Measurements from ENCODE around the gene SLC9A9.

SLC9A9 gene

GRCh38 chr3:143382816-143383215 is 465.5 kb downstream of the SLC9A9 start:
- no peak for DNase-seq

- DNase-seq = no peak
These were observed 467.8 kb downstream of the SLC9A9 start for GRCh38 chr3:143380449-143380848.

GRCh38 chr3:143375698-143376097 is 472.6 kb downstream of the SLC9A9 start:
- DNase-seq = no peak

DNA sequence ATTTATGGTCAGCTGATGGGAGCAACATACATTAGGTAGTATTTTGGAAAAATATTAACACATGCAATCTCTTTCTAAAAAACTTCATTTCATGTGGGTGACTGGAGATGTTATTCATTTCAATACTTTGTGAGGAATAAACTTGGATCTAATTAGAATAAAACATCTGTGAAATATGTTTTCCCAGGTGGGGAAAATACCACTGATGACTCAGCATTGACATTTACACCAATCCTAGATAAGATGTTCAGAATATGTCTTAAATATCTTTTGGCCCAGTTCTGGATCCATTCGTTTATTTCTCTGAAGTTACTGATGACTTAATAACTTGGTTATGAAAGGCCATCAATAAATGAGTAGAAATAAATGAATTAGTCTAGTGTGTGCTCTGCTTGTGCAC is 481.1 kb downstream of the SLC9A9 start:
- DNase-seq = no peak

GRCh38 chr3:143366672-143367071 is 481.6 kb downstream of the SLC9A9 start:
- DNase-seq = no peak

DNA sequence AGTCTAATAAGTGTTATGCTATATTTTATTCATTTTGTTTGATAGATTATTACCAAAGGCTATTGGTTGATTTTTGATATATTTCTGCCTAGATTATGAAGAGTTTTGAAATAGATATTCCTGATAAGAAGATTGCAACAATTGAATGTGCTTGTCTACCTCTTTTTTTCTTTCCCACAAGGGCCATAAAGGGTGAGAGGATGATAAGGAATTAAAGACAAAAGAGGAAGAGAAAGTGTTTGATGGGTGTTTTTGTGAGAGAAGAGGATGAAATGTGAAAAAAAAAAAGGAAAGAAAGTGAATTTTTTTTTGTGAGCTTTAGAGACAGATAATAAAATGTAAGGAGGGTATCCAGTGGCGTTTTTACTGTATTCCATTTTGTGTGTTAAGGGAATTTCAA is 484.3 kb downstream of the SLC9A9 start:
- DNase-seq = no peak

DNA sequence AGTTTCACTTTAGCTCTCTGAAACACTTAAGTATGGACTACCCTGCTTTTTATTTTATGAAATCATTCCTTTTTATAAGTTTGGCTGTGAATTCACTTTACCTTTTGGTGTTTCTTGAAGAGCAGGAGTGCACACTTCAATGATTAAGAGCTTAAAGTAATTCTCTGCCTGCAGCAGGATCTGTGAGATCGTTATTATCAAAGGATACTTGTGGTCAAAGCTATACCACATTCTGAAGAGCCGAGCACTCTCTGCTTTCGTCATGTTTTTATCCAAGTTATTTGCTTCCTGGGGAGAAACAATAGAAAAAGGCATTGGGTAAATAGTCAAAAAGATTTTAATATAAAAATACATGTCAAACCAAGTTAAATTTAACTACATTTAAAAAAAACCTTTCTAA is 485.0 kb downstream of the SLC9A9 start:
- peak; percentile 28 for DNase-seq

DNA sequence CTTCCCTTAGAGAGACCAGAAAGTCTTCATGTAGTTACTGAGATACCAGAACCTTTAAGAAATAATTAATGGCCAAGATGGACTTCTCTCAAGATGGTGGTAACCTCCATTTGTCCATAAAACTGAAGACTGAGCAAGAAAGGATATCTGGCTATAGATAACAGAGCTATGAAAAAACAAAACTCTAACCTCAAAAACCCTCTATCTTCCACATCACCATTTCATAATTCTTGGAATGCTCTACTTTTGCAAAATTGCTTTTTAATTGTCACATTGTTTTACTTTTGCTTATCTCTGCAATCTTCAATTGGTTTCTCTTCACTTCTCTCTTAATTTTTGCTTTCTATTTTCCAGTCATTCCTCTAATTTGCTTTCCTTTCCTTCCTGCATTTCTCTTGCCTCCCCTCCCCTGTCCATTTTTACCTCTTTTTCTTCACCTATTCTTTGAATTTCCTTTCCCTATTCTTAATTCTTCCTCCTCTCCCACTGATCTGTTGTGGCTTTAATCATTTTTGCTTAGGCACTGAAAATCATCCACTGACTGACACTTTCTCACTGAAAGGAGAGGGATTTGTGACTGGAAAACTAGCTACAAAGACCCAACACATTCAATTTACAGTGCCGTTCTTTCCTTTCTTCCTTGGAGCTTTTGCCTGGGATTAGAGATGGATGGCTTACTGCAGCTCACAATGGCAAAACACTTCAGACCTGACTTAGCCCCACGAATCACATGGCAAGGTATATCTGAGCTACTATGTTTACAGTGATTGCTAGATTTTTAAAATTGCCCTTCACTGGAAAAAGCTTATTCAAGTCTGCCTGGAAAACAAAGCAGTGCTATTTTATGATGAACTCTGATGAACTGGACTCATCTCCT is 485.9 kb downstream of the SLC9A9 start:
- no peak for DNase-seq

- DNase-seq = no peak
These were observed 486.7 kb downstream of the SLC9A9 start for GRCh38 chr3:143361589-143361988.

- DNase-seq = no peak
These were observed 488.0 kb downstream of the SLC9A9 start for GRCh38 chr3:143360244-143360643.

DNA sequence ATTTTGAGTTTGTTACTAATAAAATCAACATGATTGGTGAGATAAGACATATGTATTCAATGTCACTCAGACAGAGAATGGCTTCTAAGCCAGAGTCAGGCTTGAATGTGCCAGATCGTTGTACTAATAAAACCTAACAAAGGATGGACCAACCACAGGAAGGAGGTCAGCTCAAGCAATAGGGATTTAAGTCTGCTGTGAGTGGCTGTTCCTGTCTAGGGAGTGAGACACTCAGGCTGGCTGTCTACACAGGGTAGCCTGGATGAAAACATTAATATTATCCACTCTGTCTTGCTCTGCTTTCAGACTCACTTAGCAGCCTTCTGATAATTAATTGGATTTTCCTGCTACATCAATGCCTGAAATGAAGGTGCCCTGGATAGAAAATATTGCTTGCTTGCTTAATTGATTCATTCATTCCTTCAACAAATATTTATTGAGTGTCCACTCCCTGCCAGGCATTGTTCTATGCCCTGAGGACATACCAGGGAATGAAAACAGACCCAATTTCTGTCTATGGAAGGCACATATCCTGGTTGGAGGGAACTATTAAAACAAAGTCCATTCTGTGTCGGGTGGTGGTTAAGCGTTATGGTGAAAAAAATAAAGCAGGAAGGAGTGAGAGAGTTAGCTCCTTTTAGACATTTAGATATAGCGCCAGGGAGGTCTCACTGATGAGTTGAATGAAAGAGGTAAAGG is 489.3 kb downstream of the SLC9A9 start:
- DNase-seq = no peak

GRCh38 chr3:143358155-143358792 is 490.0 kb downstream of the SLC9A9 start:
- no peak for DNase-seq

GRCh38 chr3:143357700-143358099 is 490.6 kb downstream of the SLC9A9 start:
- no peak for DNase-seq

DNA sequence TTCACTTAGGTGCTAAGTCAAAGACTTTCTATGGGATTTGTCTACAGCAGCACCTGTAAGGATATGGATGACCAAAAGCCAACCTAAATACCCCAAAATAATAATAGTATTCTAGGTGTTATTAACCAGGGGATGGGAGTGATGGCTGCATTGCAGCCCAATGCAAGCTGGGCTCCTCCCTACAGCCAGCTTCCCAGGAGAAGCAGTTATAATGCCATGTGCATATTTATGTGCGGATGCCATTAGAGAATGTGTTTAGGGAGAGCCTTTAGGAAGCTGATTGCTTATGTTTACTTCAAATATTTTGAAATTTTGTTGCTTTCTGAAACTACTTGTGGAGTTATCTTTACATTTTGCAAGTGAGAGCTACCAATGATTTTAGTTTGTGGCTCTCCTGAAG is 491.4 kb downstream of the SLC9A9 start:
- DNase-seq = no peak

DNA sequence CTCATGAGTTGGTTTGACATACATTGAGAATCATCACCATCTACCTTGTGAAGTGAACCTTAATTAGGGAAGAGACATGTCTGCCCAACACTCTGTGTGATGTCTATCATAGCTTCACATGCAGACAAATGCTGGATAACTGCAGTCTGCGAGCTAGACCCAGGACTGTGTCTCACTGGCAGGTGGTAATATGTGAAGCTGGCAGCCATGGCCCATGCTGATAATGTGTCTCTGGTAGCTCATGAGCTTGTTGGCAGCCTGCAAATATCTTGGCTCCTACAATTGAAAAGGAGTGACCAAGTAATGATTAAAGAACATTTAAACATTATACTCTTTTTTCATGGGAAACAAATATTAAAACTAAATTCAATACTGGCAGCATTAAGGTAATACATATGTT is 493.9 kb downstream of the SLC9A9 start:
- DNase-seq = no peak

DNA sequence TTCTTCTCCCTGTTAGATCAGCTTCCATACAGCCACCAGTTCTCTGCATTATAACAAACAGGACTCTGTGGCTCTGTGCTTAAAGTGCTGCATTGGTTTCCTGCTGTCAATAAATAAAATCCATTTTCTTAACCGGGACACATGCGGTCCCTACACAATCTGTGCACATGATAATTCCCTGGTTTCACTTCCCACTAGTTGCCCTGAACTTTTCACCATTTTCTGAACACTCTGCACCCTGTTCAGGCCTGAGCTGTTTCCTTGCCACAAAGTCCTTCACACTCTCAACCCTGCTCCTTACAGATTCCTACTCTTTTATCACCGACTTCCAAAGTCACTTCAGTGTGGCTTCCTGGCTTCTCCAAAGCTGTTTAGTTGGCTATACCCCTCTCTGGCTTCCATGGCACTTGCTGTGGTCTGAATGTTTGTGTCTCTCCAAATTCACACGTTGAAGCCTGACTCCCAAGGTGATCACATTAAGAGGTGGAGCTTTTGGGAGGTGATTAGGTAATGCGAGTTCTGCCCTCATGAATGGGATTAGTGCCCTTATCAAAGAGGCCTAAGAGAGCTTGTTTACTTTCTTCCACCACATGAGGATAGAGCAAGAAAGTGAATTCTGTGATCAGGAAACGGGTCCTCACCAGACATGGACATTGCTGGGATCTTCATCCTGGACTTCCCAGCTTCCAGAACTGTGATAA is 495.3 kb downstream of the SLC9A9 start:
- no peak for DNase-seq

DNA sequence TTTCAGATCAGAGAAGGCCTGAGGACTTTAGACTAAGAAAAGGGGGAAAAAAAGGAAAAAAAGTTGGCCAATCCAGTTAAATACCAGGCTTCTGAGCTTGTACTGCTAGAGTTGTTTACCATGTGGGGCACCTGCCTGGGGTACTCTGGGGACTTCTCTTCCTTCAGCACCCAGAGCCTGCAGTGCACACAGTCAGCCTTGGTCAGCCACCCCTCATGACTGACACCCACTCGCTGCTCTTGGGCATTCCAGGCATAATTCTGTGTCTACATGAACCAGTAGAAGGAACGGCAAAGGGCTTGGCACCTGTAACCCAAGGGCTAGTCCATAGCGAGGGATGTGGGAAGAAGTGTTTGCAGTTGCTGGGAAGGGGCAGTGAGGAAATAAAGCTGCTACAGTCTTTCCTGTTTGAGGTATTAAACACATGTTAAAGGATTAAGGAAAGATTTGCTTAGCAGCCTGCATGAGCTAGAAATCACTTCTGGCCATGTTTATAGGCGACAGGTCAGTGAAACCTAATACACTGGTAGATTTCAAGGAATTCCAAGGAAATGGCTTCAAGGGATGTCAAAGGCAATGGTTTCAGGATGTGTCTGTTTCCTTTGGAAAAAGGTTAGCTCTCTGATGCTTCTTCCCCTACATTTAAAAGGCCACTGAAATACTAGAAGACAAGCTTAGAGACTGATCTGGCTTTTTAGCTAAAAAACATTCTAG is 496.2 kb downstream of the SLC9A9 start:
- no peak for DNase-seq

DNA sequence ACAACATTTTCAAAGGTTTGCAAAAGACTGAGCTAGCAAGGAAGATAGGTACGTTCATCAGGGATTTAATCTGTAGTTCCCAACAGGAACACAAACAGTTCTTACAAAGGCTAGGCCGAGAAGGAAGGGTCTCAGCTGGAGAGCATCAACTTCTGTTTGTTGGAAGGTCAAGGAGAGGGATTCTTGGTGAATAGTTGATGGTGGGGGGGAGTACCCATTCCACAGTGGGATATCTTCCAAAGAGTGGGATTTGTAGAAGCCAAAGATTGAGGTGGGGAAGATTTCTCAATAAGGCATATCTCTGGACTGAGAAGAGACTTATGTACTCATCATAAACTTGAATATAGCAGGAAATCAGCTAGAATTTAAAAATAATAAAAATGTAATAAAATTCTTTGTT is 496.9 kb downstream of the SLC9A9 start:
- no peak for DNase-seq

DNA sequence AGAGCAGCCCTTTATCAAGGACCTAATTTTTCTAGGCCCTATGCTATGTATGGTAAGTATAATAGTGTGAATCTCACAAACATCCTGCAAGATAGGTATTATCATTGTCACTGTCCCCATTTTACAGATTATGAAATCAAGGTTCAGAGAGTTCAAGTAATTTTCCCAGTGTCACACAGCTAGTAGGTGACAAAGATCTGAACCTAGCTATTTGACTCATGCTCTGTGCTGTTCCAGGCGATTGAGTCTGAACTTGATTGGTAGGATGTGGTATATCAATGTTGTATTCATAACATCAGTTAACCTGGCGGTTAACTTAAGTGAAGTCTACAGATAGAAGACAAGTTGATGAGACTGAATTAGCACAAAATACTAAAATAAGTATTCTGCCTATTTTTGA is 498.8 kb downstream of the SLC9A9 start:
- no peak for DNase-seq

- no peak for DNase-seq
These were observed 499.6 kb downstream of the SLC9A9 start for GRCh38 chr3:143348486-143349327.

DNA sequence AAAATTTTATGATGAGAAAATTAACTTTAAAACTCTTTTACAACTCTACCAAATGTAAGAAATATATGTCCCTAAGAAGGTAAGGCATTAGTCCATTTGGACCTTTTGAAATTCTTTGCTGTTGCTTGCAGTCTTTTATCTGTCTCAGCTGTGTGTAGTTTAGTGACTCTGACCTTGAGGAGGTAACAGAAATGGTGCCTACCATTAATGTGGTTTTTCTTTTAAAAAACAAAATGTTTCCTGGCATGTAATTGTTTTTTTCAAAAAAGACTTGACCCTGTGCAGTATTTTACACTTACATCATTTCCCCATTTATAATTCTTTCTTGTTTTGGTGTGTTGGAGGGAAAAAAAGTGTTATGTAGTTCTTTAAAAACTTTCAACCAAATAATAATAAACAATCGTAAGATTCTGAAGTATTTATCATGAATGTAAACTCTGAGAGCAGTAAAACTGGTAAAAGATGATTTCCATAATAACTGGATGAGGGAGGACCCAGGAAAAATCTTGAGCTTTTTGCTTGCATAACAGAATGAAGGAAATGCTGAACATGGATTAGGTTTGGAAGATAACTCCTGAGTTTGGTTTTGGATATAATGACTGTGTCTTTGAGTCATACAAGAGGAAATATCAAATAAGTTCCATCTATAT is 503.6 kb downstream of the SLC9A9 start:
- DNase-seq = no peak

Measured in CD4-positive, alpha-beta T cell treated with Interleukin-17A for 1 hour (primary cell).